ENCODE data around the gene PREP.

DNA sequence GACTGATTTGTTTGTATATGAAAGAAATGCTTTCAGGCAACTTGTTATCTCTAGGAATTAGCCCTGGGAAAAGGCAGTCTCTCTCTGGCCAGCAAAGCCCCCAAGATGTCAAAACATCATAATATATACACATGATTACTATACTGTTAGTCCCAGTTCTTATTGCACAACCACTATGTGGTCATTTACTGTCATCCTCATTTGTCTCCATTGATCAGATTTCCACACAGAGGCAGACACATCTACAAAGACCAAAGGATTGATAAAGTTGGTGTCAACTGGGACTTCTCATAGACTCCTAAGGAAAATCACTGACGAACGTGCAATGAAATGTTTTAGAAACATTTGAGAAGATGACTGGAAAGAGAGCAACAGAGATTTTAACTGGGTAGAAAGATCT is 151.2 kb downstream of the PREP start:
- TF ChIP-seq, protein P1, sequence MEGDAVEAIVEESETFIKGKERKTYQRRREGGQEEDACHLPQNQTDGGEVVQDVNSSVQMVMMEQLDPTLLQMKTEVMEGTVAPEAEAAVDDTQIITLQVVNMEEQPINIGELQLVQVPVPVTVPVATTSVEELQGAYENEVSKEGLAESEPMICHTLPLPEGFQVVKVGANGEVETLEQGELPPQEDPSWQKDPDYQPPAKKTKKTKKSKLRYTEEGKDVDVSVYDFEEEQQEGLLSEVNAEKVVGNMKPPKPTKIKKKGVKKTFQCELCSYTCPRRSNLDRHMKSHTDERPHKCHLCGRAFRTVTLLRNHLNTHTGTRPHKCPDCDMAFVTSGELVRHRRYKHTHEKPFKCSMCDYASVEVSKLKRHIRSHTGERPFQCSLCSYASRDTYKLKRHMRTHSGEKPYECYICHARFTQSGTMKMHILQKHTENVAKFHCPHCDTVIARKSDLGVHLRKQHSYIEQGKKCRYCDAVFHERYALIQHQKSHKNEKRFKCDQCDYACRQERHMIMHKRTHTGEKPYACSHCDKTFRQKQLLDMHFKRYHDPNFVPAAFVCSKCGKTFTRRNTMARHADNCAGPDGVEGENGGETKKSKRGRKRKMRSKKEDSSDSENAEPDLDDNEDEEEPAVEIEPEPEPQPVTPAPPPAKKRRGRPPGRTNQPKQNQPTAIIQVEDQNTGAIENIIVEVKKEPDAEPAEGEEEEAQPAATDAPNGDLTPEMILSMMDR (IDR thresholded peaks at IDR 0.05; ENCODE audit: insufficient read depth, low read length, poor library complexity, severe bottlenecking) = no peak
- no peak for TF ChIP-seq EZH2phosphoT487 (conservative IDR thresholded peaks at IDR 0.05; ENCODE audit: low read length)
